NOMO-1 treated with dmso at 0.1 percent for 144 hours (cell line): ENCODE measurements around the gene FBXW7.

ENCODE experiments used
- DNase-seq: peaks from one replicate; lab custom pipeline; 2025; ENCODE audit not compliant: unreplicated experiment; lab: John Stamatoyannopoulos, UW

FBXW7 gene

DNA sequence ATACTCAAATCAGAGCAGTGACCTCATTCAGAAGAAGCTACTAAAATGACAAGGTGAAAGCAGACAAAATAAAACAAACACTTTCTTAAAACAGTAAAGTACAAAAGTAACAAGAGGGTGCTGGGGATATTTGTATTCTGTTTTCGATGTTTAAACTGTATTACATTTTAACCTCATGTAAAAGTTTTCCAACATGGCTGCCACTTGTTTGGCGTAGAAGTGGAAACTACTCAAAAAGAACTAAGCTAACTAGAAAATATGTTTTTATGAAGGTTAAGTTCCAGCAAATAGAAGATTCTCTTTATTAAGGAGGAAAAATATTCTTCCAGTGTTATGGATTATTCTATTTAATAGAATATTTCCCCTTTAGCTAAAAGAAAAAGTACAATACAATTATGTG is 155.0 kb downstream of the FBXW7 start:
- DNase-seq: no peak

- DNase-seq: no peak
These were observed 155.7 kb downstream of the FBXW7 start for GRCh38 chr4:152380185-152380584.

DNA sequence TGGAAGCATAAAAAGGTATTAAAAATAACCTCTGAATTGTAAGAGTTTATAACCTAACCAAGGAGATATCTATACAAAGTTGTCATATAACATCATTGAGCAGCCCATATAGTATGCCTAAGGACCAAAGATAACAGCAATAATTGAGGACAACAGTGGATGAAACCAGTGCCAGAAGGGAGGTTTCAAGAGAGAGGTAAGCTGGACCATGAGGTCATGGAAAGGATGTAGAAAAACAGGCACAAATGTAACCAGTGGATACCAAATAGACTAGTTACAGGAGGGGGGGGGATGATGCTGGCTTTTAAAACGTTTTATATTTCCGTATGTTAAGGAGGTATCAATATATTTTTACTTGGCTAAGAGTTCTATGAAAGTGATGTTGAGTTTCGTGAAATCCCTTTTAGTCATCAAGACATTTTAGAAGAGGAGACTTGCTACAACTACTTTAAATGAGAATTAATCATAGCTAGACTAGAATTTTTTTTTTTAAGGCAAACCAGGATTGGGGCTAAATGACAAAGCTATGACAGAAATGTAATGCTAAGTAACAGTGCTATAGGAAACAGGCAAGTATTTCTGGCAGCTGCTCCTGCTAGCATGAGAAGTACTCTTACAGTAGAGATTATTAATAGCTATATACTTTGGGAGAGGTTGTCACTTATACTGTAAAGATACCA is 161.1 kb downstream of the FBXW7 start:
- no peak for DNase-seq

DNA sequence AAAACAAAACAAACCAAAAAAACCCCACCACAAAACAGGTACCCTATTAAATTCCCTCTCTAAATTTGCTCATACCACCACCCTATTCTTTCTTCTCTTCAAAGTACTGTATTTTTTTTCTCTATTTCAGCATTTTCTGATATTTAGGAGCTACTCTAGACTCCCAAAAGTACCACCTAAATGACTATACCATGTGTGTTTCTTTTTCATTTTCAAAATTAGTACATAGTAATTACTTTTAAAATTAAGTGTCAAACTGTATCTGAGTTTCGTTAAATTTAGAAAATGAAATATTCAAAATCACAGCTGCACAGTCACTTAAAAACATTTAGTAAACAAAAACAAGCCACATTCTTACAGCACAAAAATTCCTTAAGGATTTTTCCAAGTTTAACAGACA is 161.7 kb downstream of the FBXW7 start:
- DNase-seq: no peak

DNA sequence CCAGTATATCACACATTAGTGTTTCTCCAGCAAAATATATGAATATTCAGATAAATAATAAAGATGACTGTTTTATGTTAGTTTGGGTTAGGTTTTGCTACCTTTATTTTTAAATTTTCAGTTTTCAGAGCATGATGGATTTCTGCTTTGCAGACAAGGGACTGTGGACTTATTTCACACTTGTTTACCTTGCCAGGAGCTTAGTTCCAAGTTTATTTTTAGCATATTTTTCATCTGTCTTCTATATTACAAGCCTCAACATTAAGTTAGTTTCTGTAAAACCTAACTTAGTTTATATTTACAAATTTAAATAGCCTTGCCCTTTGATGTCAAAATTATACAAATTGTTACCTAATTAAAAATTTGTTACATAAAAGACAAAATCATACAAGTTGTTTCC is 163.4 kb downstream of the FBXW7 start:
- no peak for DNase-seq

GRCh38 chr4:152369902-152370295 is 166.0 kb downstream of the FBXW7 start:
- DNase-seq: no peak

DNA sequence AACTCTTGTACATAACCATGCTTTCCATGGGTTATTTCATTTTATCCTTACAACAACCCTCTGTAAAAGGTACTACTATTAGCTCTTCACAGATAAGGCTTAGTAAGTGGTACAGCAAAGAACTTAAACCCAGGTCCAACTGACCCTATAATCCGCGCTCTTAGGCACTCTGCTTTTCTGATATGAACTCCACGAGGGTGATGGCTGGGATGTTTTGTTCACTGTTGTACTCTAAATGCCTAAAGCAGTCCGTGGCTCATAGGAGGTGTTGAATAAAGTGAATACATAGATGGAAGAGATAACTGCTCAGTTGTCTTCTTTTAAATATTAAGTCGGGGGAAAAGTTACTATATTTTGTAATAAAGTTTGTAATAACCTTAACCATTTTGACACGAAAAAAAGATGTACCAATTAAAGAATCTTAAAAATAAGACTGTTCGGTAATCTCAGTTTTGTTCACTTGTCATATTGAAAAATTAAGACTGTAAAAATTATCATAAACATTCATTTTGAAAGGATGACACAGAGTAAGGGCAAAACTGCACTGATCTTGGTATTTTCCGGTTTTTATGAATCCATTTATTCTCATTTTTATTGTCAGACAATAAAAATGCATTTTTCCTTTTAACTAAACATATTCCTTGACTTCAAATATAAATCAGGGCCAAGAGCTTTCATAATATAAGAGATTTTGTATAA is 166.5 kb downstream of the FBXW7 start:
- DNase-seq: no peak

- no peak for DNase-seq
These were observed 167.9 kb downstream of the FBXW7 start for GRCh38 chr4:152368001-152368400.

DNA sequence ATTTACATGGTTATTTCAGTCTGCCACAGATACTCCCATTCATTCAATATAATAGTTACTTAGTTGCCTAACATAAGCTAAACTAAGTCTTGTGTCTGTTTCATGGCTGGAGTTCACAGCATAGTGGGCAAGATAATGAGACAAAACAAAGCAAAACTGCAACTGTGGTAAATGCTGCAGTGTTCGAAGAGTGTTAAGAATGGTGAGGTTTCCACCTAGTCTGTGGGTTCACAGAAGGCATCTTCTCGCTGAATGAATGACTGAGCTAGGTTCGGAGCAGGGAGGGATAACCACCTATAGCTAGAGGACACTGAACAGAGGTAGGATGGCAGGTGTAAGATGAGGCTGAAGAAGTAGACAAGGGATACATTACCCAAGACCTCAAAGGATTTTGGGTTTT is 171.0 kb downstream of the FBXW7 start:
- no peak for DNase-seq

DNA sequence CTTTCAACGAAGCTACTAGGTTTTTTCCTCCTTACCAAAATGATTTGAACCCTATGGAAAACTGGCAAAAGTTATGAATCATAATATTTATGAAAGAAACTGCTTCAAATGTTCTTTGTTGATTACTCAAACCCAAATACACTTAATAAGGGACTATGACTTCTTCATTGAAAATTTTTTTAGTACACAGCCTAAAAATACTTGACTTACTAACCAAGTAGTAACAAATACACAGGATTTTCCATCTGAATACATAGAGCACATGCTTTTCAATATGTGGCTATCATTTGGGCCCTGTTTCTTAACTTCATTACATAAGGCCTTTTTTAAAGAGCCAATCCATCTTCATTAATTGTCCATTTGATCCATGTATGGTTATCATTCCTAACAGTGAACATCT is 171.5 kb downstream of the FBXW7 start:
- DNase-seq: no peak

DNA sequence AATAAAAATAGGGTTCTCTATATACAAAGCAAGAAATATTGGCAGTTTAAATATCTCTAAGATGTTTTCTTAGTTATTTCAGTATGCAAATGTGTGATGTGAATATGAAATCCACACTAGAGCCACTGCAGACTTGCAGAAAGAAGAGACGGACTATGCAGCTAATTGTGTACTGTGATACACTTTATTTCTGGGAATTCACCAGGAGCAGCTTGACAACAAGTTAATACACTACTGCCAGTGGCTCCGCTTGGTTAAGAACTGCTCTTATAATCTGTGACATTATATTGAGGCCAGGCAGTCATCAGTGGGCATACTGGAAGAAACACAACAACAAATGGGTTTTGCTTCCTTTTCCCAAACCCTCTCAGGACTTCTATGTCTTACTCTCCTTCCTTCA is 172.0 kb downstream of the FBXW7 start:
- DNase-seq: no peak

- no peak for DNase-seq
These were observed 172.8 kb downstream of the FBXW7 start for GRCh38 chr4:152363086-152363485.

GRCh38 chr4:152360045-152360410 is 175.9 kb downstream of the FBXW7 start:
- no peak for DNase-seq

DNA sequence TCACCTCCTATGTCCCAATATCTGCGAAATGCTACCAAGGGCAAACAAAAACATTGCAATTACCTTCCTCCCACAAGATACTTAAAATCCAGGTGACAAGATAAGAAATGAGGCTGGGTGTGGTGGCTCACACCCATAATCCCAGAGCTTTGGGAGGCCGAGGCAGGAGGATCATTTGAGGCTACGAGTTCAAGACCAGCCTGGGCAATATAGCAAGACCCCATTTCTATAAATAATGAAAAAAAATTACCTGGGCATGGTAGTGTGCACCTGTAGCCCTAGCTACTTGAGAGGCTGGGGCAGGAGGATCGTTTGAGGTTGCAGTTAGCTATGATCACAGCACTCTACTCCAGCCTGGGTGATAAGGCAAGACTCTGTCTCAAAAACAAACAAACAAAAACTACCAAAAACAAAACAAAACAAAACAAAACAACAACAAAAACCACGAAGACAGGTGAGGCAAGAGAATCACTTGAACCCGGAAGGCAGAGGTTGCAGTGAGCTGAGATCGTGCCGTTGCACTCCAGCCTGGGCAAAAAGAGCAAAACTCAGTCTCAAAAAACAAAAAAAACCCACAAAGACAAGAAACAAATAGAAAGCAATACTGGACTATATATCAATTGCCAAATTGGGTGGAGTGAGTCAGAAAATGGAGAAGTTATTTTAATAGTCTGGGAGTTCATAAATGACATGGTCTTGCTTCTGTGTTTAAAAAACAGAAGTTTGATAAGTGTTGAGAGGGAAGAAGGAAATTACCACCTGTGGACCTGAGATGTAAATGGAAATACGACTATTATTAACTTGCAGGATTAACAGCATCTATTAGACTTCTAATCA is 176.5 kb downstream of the FBXW7 start:
- DNase-seq: peak; percentile 76

- no peak for DNase-seq
These were observed 178.7 kb downstream of the FBXW7 start for GRCh38 chr4:152357206-152357605.

DNA sequence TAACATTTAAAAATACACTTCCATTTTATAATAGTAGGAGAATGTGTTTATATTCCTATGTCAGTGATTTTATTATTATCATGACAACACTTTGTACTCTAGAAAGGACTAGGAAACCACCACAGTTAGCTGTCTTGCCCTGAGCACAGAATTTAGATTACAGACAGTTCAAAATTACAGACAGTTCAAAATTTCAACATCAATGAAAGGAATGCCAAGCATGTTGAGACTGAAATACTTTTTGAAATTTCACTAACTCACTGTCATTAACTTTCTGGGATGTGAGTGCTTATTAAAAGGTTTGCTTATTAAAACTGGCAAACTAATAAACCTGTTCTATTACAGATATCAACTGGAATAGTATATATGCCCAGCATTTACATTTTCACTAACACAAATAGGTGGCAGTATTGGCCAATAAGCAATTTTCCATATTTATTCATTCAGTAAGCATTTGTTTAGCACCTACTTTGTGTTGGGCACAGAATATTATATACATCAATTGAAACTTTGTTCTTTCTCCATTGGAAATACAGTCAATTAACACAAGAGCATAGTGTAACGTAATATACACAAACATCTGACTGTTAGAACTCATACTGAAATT is 179.4 kb downstream of the FBXW7 start:
- DNase-seq: no peak

GRCh38 chr4:152352622-152353116 is 183.2 kb downstream of the FBXW7 start:
- DNase-seq: no peak

DNA sequence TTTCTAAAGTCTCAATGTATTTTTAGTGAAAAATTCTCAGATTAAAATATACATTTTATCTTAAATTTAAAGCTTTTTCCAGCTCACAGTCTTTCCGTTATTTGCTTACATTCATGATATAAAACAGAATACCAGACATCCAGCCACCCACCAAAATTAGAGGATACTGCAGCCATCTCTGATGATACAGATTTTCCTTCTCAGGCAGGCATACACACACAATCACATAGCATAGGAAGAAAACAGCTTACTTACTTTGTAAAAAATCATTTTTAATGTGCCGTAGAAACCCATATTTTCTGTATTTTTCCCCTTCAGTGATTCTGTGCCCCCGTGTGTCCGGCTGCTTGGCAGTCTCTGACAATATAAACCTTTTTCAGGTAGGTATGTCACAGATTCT is 183.7 kb downstream of the FBXW7 start:
- DNase-seq: no peak

GRCh38 chr4:152351080-152351479 is 184.8 kb downstream of the FBXW7 start:
- DNase-seq: no peak

- DNase-seq: no peak
These were observed 187.2 kb downstream of the FBXW7 start for GRCh38 chr4:152348670-152349069.

GRCh38 chr4:152346979-152347378 is 188.9 kb downstream of the FBXW7 start:
- no peak for DNase-seq
